Measurements from ENCODE around the gene NME8.
"Not testable (repeated sequence)": the region's sequence is repeated elsewhere in the genome, so short reads cannot be mapped to it uniquely, and the experiment has no call there.

NME8 gene

GRCh38 chr7:37848297-37848696 is at the start of gene NME8:
Gene NME8 (plus strand): TSS chr7:37848597. CDS start chr7:37850267, 1,670 bp downstream.
- DNase-seq (ENCODE audit: low spot score): no peak

GRCh38 chr7:37806152-37806551 is 42.2 kb upstream of the NME8 start:
- DNase-seq (ENCODE audit: low spot score): no peak

GRCh38 chr7:37812161-37812580 is 36.2 kb upstream of the NME8 start:
- not testable (repeated sequence) for DNase-seq (ENCODE audit: low spot score)

- no peak for DNase-seq (ENCODE audit: low spot score)
These were observed 32.6 kb upstream of the NME8 start for GRCh38 chr7:37815671-37816371.

- DNase-seq (ENCODE audit: low spot score): no peak
These were observed 31.3 kb upstream of the NME8 start for GRCh38 chr7:37816922-37817590.

GRCh38 chr7:37817591-37817960 is 30.8 kb upstream of the NME8 start:
- DNase-seq (ENCODE audit: low spot score): no peak

GRCh38 chr7:37817996-37818720 is 30.2 kb upstream of the NME8 start:
- no peak for DNase-seq (ENCODE audit: low spot score)

GRCh38 chr7:37820708-37821468 is 27.5 kb upstream of the NME8 start:
- DNase-seq (ENCODE audit: low spot score): no peak

GRCh38 chr7:37822946-37823345 is 25.5 kb upstream of the NME8 start:
- no peak for DNase-seq (ENCODE audit: low spot score)

- DNase-seq (ENCODE audit: low spot score): no peak
These were observed 24.8 kb upstream of the NME8 start for GRCh38 chr7:37823557-37823956.

- DNase-seq (ENCODE audit: low spot score): no peak
These were observed 23.4 kb upstream of the NME8 start for GRCh38 chr7:37825038-37825437.

- no peak for DNase-seq (ENCODE audit: low spot score)
These were observed 21.6 kb upstream of the NME8 start for GRCh38 chr7:37826825-37827224.

- no peak for DNase-seq (ENCODE audit: low spot score)
These were observed 17.2 kb upstream of the NME8 start for GRCh38 chr7:37831244-37831643.

- DNase-seq (ENCODE audit: low spot score): peak; percentile 3
These were observed 16.2 kb upstream of the NME8 start for GRCh38 chr7:37832194-37832593.

GRCh38 chr7:37833107-37833817 is 15.1 kb upstream of the NME8 start:
- peak; percentile 61 for DNase-seq (ENCODE audit: low spot score)

- DNase-seq (ENCODE audit: low spot score): no peak
These were observed 14.6 kb upstream of the NME8 start for GRCh38 chr7:37833818-37834146.

GRCh38 chr7:37853468-37853867 is 5.1 kb downstream of the NME8 start:
- no peak for DNase-seq (ENCODE audit: low spot score)

GRCh38 chr7:37882086-37882485 is 33.7 kb downstream of the NME8 start:
- no peak for DNase-seq (ENCODE audit: low spot score)

- DNase-seq (ENCODE audit: low spot score): no peak
These were observed 45.0 kb downstream of the NME8 start for GRCh38 chr7:37893359-37893758.

GRCh38 chr7:37894671-37895070 is 46.3 kb downstream of the NME8 start:
- DNase-seq (ENCODE audit: low spot score): no peak

GRCh38 chr7:37899712-37900247 is 51.4 kb downstream of the NME8 start:
- no peak for DNase-seq (ENCODE audit: low spot score)

Data from GM03348 (cell line).